ENCODE data around the gene ASB18.

GRCh38 chr2:236221798-236222197 is 42.4 kb downstream of the ASB18 start:
- no peak for TF ChIP-seq CTCF (conservative IDR thresholded peaks at IDR 0.05; ENCODE audit: low read length)
- no peak for TF ChIP-seq EZH2phosphoT487 (IDR thresholded peaks at IDR 0.05; ENCODE audit: borderline replicate concordance)

All from Loucy (cell line).